GM19455 (cell line): Measurements from ENCODE around the gene LIN9.
A peak's percentile ranks its signal among the peaks of the same experiment; 100 is the strongest.

ENCODE experiments used
- ATAC-seq: cut with Tn5 transposase; IDR thresholded peaks from one replicate; pipeline ENCODE4 v1.9.1; 2021; ENCODE audit not compliant: unreplicated experiment

The LIN9 gene

GRCh38 chr1:226322986-226323385 lies 14.0 kb upstream of the LIN9 start:
- no peak for ATAC-seq

GRCh38 chr1:226320930-226321329 lies 12.0 kb upstream of the LIN9 start:
- no peak for ATAC-seq

- ATAC-seq, result no peak
These were observed 9.5 kb upstream of the LIN9 start for GRCh38 chr1:226318471-226318870.

- ATAC-seq, result no peak
These were observed 5.1 kb upstream of the LIN9 start for GRCh38 chr1:226314055-226314454.

GRCh38 chr1:226312065-226312464 lies 3.1 kb upstream of the LIN9 start:
- no peak for ATAC-seq

GRCh38 chr1:226311376-226311775 lies 2.4 kb upstream of the LIN9 start:
- ATAC-seq, result no peak

- ATAC-seq, result no peak
These were observed 1.8 kb upstream of the LIN9 start for GRCh38 chr1:226310637-226311195.

- no peak for ATAC-seq
These were observed 1.2 kb upstream of the LIN9 start for GRCh38 chr1:226310245-226310540.

GRCh38 chr1:226309398-226310244 lies 657 bp upstream of the LIN9 start:
- peak; percentile 51 for ATAC-seq

- ATAC-seq, result peak; percentile 20
These were observed 720 bp downstream of the LIN9 start for GRCh38 chr1:226308166-226308722.

GRCh38 chr1:226306425-226306824 lies 2.5 kb downstream of the LIN9 start:
- no peak for ATAC-seq

- ATAC-seq, result no peak
These were observed 3.8 kb downstream of the LIN9 start for GRCh38 chr1:226305184-226305583.

- no peak for ATAC-seq
These were observed 4.5 kb downstream of the LIN9 start for GRCh38 chr1:226304291-226304955.

- no peak for ATAC-seq
These were observed 6.2 kb downstream of the LIN9 start for GRCh38 chr1:226302731-226303130.

GRCh38 chr1:226296911-226297310 lies 12.1 kb downstream of the LIN9 start:
- ATAC-seq, result no peak

- no peak for ATAC-seq
These were observed 15.4 kb downstream of the LIN9 start for GRCh38 chr1:226293553-226293920.

- ATAC-seq, result no peak
These were observed 16.0 kb downstream of the LIN9 start for GRCh38 chr1:226292874-226293552.

- no peak for ATAC-seq
These were observed 21.4 kb downstream of the LIN9 start for GRCh38 chr1:226287587-226287986.

- no peak for ATAC-seq
These were observed 27.9 kb downstream of the LIN9 start for GRCh38 chr1:226281058-226281457.

GRCh38 chr1:226279498-226279897 lies 29.5 kb downstream of the LIN9 start:
- no peak for ATAC-seq

- ATAC-seq, result no peak
These were observed 31.1 kb downstream of the LIN9 start for GRCh38 chr1:226277897-226278296.

GRCh38 chr1:226276987-226277386 lies 32.0 kb downstream of the LIN9 start:
- no peak for ATAC-seq
